ENCODE measurements around the gene H6PD.
A peak's percentile ranks its signal among the peaks of the same experiment; 100 is the strongest.

H6PD gene

GRCh38 chr1:9207715-9208114 lies 26.9 kb upstream of the H6PD start:
- DNase-seq = no peak

- no peak for DNase-seq
Observed at GRCh38 chr1:9211291-9211811, 23.2 kb upstream of the H6PD start.

- no peak for DNase-seq
Observed at GRCh38 chr1:9212735-9213134, 21.8 kb upstream of the H6PD start.

GRCh38 chr1:9213956-9214355 lies 20.6 kb upstream of the H6PD start:
- DNase-seq = no peak

- no peak for DNase-seq
Observed at GRCh38 chr1:9218917-9219316, 15.7 kb upstream of the H6PD start.

- DNase-seq = no peak
Observed at GRCh38 chr1:9222846-9223625, 11.5 kb upstream of the H6PD start.

- no peak for DNase-seq
Observed at GRCh38 chr1:9224664-9225410, 9.7 kb upstream of the H6PD start.

- DNase-seq = no peak
Observed at GRCh38 chr1:9225411-9225785, 9.2 kb upstream of the H6PD start.

- no peak for DNase-seq
Observed at GRCh38 chr1:9228609-9229008, 6.0 kb upstream of the H6PD start.

GRCh38 chr1:9229549-9229948 lies 5.0 kb upstream of the H6PD start:
- no peak for DNase-seq

GRCh38 chr1:9230869-9231533 lies 3.6 kb upstream of the H6PD start:
- DNase-seq = no peak

GRCh38 chr1:9231648-9232332 lies 2.8 kb upstream of the H6PD start:
- DNase-seq = no peak

- DNase-seq = no peak
Observed at GRCh38 chr1:9233241-9233941, 1.2 kb upstream of the H6PD start.

- no peak for DNase-seq
Observed at GRCh38 chr1:9233942-9234222, 692 bp upstream of the H6PD start.

GRCh38 chr1:9235096-9235459 lies 504 bp downstream of the H6PD start:
- no peak for DNase-seq

- no peak for DNase-seq
Observed at GRCh38 chr1:9235560-9235959, 986 bp downstream of the H6PD start.

GRCh38 chr1:9238134-9238533 lies 3.6 kb downstream of the H6PD start:
- DNase-seq = no peak

- no peak for DNase-seq
Observed at GRCh38 chr1:9238550-9238949, 4.0 kb downstream of the H6PD start.

- peak; percentile 80 for DNase-seq
Observed at GRCh38 chr1:9239622-9240401, 5.2 kb downstream of the H6PD start.

GRCh38 chr1:9240914-9241820 lies 6.6 kb downstream of the H6PD start:
- DNase-seq = no peak

- no peak for DNase-seq
Observed at GRCh38 chr1:9241891-9242290, 7.3 kb downstream of the H6PD start.

All from activated CD4-positive, alpha-beta T cell treated with anti-CD3 and anti-CD28 coated beads, Interleukin-2, Interleukin-6, amounts not matched to agents 100 ng/mL and 50 ng/mL, durations not matched to agents 16 hours and 8 hours (primary cell).